ENCODE data around the gene CCNL2.

DNA sequence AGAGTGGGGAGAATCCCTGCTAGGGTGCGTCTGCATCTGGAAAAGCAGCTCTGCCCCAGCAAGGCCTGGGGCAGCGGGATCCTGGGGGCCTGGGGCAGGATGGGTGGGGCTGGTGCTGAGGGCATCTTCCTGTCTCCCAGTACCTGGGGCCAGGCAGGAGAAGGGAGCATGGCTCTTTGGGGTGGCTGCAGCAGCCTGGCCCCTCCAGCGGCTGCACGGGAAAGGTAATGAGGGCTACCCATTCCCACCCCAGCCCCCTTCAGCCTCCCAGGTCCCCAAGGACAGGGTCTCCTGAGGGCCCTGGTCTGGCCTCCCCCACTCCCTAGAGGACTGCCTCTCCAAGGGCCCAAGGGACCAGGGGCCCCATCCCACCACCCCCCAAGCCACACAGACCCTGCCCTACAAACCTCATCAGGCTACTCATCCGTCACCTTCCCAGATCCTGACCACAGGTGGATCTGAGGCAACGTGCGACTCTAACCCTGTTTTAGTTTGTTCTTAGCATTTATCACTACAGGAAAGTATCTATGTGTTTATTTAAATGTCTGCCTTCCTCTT, 22.9 kb upstream of the CCNL2 start:
- TF ChIP-seq, protein P1, sequence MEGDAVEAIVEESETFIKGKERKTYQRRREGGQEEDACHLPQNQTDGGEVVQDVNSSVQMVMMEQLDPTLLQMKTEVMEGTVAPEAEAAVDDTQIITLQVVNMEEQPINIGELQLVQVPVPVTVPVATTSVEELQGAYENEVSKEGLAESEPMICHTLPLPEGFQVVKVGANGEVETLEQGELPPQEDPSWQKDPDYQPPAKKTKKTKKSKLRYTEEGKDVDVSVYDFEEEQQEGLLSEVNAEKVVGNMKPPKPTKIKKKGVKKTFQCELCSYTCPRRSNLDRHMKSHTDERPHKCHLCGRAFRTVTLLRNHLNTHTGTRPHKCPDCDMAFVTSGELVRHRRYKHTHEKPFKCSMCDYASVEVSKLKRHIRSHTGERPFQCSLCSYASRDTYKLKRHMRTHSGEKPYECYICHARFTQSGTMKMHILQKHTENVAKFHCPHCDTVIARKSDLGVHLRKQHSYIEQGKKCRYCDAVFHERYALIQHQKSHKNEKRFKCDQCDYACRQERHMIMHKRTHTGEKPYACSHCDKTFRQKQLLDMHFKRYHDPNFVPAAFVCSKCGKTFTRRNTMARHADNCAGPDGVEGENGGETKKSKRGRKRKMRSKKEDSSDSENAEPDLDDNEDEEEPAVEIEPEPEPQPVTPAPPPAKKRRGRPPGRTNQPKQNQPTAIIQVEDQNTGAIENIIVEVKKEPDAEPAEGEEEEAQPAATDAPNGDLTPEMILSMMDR (conservative IDR thresholded peaks at IDR 0.05; ENCODE audit: low read depth in 2 of 2): no peak
- TF ChIP-seq, protein P2, sequence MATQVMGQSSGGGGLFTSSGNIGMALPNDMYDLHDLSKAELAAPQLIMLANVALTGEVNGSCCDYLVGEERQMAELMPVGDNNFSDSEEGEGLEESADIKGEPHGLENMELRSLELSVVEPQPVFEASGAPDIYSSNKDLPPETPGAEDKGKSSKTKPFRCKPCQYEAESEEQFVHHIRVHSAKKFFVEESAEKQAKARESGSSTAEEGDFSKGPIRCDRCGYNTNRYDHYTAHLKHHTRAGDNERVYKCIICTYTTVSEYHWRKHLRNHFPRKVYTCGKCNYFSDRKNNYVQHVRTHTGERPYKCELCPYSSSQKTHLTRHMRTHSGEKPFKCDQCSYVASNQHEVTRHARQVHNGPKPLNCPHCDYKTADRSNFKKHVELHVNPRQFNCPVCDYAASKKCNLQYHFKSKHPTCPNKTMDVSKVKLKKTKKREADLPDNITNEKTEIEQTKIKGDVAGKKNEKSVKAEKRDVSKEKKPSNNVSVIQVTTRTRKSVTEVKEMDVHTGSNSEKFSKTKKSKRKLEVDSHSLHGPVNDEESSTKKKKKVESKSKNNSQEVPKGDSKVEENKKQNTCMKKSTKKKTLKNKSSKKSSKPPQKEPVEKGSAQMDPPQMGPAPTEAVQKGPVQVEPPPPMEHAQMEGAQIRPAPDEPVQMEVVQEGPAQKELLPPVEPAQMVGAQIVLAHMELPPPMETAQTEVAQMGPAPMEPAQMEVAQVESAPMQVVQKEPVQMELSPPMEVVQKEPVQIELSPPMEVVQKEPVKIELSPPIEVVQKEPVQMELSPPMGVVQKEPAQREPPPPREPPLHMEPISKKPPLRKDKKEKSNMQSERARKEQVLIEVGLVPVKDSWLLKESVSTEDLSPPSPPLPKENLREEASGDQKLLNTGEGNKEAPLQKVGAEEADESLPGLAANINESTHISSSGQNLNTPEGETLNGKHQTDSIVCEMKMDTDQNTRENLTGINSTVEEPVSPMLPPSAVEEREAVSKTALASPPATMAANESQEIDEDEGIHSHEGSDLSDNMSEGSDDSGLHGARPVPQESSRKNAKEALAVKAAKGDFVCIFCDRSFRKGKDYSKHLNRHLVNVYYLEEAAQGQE (IDR thresholded peaks at IDR 0.05; ENCODE audit: unreplicated experiment): no peak
- TF ChIP-seq EZH2 (IDR thresholded peaks at IDR 0.05; ENCODE audit: low read depth, unreplicated experiment): no peak
- no peak for TF ChIP-seq POLR2AphosphoS5 (IDR thresholded peaks at IDR 0.05; ENCODE audit: low read depth)
